ENCODE measurements around the gene ADAMTS10. TPM values are rescaled to one million over a fixed set of nuclear protein-coding genes. Genes with fewer than 3 reads are reported as not detected.
"Not testable (repeated sequence)": the region's sequence is repeated elsewhere in the genome, so short reads cannot be mapped to it uniquely, and the experiment has no call there.

The ADAMTS10 gene
- total and polyA plus RNA-seq, 4 donors: 9.1 to 44.1 (median 15.3) TPM

DNA sequence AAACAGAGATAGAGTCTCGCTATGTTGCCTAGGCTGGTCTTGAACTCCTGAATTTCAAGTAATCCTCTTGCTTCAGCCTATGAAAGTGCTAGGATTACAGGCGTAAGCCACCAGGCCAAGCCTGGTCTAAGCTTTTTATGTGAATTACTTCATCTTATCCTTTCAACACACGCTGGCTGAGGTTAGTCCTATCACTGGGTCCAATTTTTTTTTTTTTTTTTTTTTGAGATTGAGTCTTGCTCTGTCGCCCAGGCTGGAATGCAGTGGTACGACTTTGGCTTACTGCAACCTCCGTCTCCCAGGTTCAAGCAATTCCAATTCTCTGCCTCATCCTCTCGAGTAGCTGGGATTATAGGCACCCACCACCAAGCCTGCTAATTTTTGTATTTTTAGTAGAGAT is 43.7 kb downstream of the ADAMTS10 start:
- WGBS, 2 donors: 64 to 82% methylated on average over 7 of the region's 7 CpGs

GRCh38 chr19:8564866-8565265 is 45.6 kb downstream of the ADAMTS10 start:
- not testable (repeated sequence) for H3K9ac ChIP-seq (ENCODE audit: insufficient read depth in 1 of 2, low read length in 2 of 2); H3K27ac ChIP-seq (ENCODE audit: low read depth in 1 of 2, low read length in 1 of 2); H3K36me3 ChIP-seq (ENCODE audit: control insufficient read depth in 4 of 4, insufficient read depth in 4 of 4, low read length in 4 of 4); H3K27me3 ChIP-seq (ENCODE audit: control insufficient read depth in 3 of 3, insufficient read depth in 3 of 3, low read length in 2 of 3); ATAC-seq (ENCODE audit: insufficient read depth, low FRiP score); H3K9me3 ChIP-seq (ENCODE audit: control insufficient read depth in 4 of 4, insufficient read depth in 3 of 4, low read length in 3 of 4); H3K4me1 ChIP-seq (ENCODE audit: control insufficient read depth in 5 of 5, insufficient read depth in 5 of 5, low read length in 5 of 5); H3K4me3 ChIP-seq; DNase-seq
- WGBS, 2 donors: 67 to 80% methylated on average over 8 of the region's 8 CpGs

More for the DNA sequence above, 43.7 kb downstream of the ADAMTS10 start:
- Histone ChIP-seq H3K27ac (ENCODE audit: low read depth in 1 of 2, low read length in 1 of 2) (no peak overlapping the region), H3K9ac (ENCODE audit: insufficient read depth in 1 of 2, low read length in 2 of 2) (no peak overlapping the region), H3K36me3 (ENCODE audit: control insufficient read depth in 4 of 4, insufficient read depth in 4 of 4, low read length in 4 of 4) (no peaks in the 10 kb centered on the region), H3K9me3 (ENCODE audit: control insufficient read depth in 4 of 4, insufficient read depth in 3 of 4, low read length in 3 of 4) (peaks cover 0 to 3% (median 0%) of the 10 kb centered on the region in 4 donors), H3K27me3 (ENCODE audit: control insufficient read depth in 3 of 3, insufficient read depth in 3 of 3, low read length in 2 of 3) (no peaks in the 10 kb centered on the region), H3K4me3 (no peak overlapping the region), H3K4me1 (ENCODE audit: control insufficient read depth in 5 of 5, insufficient read depth in 5 of 5, low read length in 5 of 5) (peaks cover 0 to 4% (median 0%) of the 10 kb centered on the region in 5 donors)
- TF ChIP-seq, protein P1, sequence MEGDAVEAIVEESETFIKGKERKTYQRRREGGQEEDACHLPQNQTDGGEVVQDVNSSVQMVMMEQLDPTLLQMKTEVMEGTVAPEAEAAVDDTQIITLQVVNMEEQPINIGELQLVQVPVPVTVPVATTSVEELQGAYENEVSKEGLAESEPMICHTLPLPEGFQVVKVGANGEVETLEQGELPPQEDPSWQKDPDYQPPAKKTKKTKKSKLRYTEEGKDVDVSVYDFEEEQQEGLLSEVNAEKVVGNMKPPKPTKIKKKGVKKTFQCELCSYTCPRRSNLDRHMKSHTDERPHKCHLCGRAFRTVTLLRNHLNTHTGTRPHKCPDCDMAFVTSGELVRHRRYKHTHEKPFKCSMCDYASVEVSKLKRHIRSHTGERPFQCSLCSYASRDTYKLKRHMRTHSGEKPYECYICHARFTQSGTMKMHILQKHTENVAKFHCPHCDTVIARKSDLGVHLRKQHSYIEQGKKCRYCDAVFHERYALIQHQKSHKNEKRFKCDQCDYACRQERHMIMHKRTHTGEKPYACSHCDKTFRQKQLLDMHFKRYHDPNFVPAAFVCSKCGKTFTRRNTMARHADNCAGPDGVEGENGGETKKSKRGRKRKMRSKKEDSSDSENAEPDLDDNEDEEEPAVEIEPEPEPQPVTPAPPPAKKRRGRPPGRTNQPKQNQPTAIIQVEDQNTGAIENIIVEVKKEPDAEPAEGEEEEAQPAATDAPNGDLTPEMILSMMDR (IDR thresholded peaks at IDR 0.05; ENCODE audit: control extremely low read depth, extremely low read depth): no peak
- no peak for DNase-seq
- ATAC-seq (ENCODE audit: insufficient read depth, low FRiP score): no peak

- no peak for DNase-seq
These were observed 49.3 kb downstream of the ADAMTS10 start for GRCh38 chr19:8561075-8561764.

DNA sequence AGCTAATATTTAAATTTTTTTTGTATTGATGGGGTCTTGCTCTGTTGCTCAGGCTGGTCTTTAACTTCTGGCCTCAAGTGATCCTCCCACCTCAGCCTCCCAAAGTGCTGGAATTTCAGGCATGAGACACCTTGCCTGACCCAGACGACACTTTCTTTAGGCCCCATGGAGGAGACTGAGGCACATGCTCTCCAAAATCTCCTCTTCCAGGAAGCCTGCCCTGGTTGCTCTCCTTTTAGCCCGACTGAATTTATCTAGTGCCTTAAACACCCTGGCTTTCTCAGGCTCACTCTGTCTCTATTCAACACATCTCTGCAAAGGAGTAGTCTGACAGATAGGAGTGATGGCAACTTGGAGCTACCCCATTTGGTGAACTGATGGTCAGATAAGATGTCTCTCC is 52.2 kb downstream of the ADAMTS10 start:
- Histone ChIP-seq H3K36me3 (ENCODE audit: control insufficient read depth in 4 of 4, insufficient read depth in 4 of 4, low read length in 4 of 4) (peaks cover 0 to 3% (median 0%) of the 10 kb centered on the region in 4 donors), H3K27me3 (ENCODE audit: control insufficient read depth in 3 of 3, insufficient read depth in 3 of 3, low read length in 2 of 3) (no peaks in the 10 kb centered on the region), H3K9me3 (ENCODE audit: control insufficient read depth in 4 of 4, insufficient read depth in 3 of 4, low read length in 3 of 4) (no peaks in the 10 kb centered on the region), H3K9ac (ENCODE audit: insufficient read depth in 1 of 2, low read length in 2 of 2) (no peak overlapping the region), H3K4me3 (no peak overlapping the region), H3K4me1 (ENCODE audit: control insufficient read depth in 5 of 5, insufficient read depth in 5 of 5, low read length in 5 of 5) (peaks cover 0 to 3% (median 0%) of the 10 kb centered on the region in 5 donors), H3K27ac (ENCODE audit: low read depth in 1 of 2, low read length in 1 of 2) (no peak overlapping the region)
- TF ChIP-seq, protein P1 (IDR thresholded peaks at IDR 0.05; ENCODE audit: control extremely low read depth, extremely low read depth): no peak
- 71 to 72% methylated on average over 2 of the region's 2 CpGs for WGBS, 2 donors
- ATAC-seq (ENCODE audit: insufficient read depth, low FRiP score): no peak
- DNase-seq: no peak

More at GRCh38 chr19:8561075-8561764, 49.3 kb downstream of the ADAMTS10 start:
- Histone ChIP-seq H3K4me3 (no peak overlapping the region), H3K9ac (ENCODE audit: insufficient read depth in 1 of 2, low read length in 2 of 2) (no peak overlapping the region), H3K9me3 (ENCODE audit: control insufficient read depth in 4 of 4, insufficient read depth in 3 of 4, low read length in 3 of 4) (no peaks in the 10 kb centered on the region), H3K27ac (ENCODE audit: low read depth in 1 of 2, low read length in 1 of 2) (no peak overlapping the region), H3K27me3 (ENCODE audit: control insufficient read depth in 3 of 3, insufficient read depth in 3 of 3, low read length in 2 of 3) (no peaks in the 10 kb centered on the region), H3K36me3 (ENCODE audit: control insufficient read depth in 4 of 4, insufficient read depth in 4 of 4, low read length in 4 of 4) (no peaks in the 10 kb centered on the region), H3K4me1 (ENCODE audit: control insufficient read depth in 5 of 5, insufficient read depth in 5 of 5, low read length in 5 of 5) (peaks cover 0 to 3% (median 0%) of the 10 kb centered on the region in 5 donors)
- no peak for ATAC-seq (ENCODE audit: insufficient read depth, low FRiP score)
- WGBS, 2 donors: 53 to 58% methylated on average over 2 of the region's 2 CpGs
- TF ChIP-seq, protein P1 (IDR thresholded peaks at IDR 0.05; ENCODE audit: control extremely low read depth, extremely low read depth): no peak
